Esophagus squamous epithelium (tissue), 5 donors: ENCODE results near the gene DENND5B. TPM values are rescaled to one million over a fixed set of nuclear protein-coding genes. Genes with fewer than 3 reads are reported as not detected.

Source experiments
- DNase-seq: peaks from one replicate; lab custom pipeline; 2025; lab: John Stamatoyannopoulos, UW
- H3K27ac ChIP-seq, 4 donors: fragments of 200-600 bp; sonication (generic); one replicate each; pipeline ENCODE4 v1.5.1; 2016 to 2019; ENCODE audit warnings: mild to moderate bottlenecking in 1 of 4
- H3K27me3 ChIP-seq, 4 donors: fragments of 200-600 bp; sonication (generic); 1 replicate in 3 of 4; 2 replicates in 1 of 4; pipeline versions ENCODE4 v1.5.1 to v1.6.0; 2017 to 2021; ENCODE audit warnings: antibody characterized with exemption in 1 of 4
- H3K36me3 ChIP-seq, 3 donors: fragments of 200-600 bp; sonication (generic); one replicate each; pipeline ENCODE4 v1.5.1; 2016 to 2019
- H3K4me1 ChIP-seq, 3 donors: fragments of 200-600 bp; sonication (generic); one replicate each; pipeline ENCODE4 v1.5.1; 2017 to 2019
- H3K4me3 ChIP-seq, 4 donors: fragments of 200-600 bp; sonication (generic); 1 replicate in 3 of 4; 2 replicates in 1 of 4; pipeline ENCODE4 v1.5.1; 2016 to 2019; ENCODE audit warnings: mild to moderate bottlenecking in 2 of 4, moderate library complexity in 1 of 4
- H3K9me3 ChIP-seq, 3 donors: fragments of 200-600 bp; sonication (generic); one replicate each; pipeline ENCODE4 v1.5.1; 2016 to 2019
- CTCF ChIP-seq, 6 experiments: fragments of 450-650 bp in 4 of 6; fragments of 200-600 bp in 2 of 6; sonication (generic) in 2 of 6; IDR thresholded peaks; one replicate each; pipeline ENCODE4 v1.5.1; 2016 to 2019; ENCODE audit warnings: antibody characterized with exemption in 6 of 6, mild to moderate bottlenecking in 4 of 6, moderate library complexity in 4 of 6
- POLR2A ChIP-seq, 4 donors: fragments of 450-650 bp; IDR thresholded peaks; one replicate each; pipeline ENCODE4 v1.6.1; 2017; ENCODE audit warnings: antibody characterized with exemption in 4 of 4, mild to moderate bottlenecking in 4 of 4, moderate library complexity in 3 of 4
- WGBS, 2 donors: methylation state at CpG; one replicate each; pipeline ENCODE4 v1.1.5; 2018; 5-methylcytosine and 5-hydroxymethylcytosine counted together
- intact Hi-C: fragments of 100-400 bp; cut with DNase I; formaldehyde crosslinking; loops from one replicate; pipeline ENCODE4 v1.15.0; 2022
- small RNA-seq, 4 donors: library from RNA; depleted of rRNA; stranded (forward); fragments of <200 nt; gene quantifications; one replicate each; pipeline ENCODE3, GENCODE V24; 2016
- total RNA-seq, 4 donors: library from RNA; depleted of rRNA; stranded (reverse); fragments of >200 nt; gene quantifications; one replicate each; pipeline ENCODE4 v1.1.0, GENCODE V29; 2016
- donor health status: DM: yes; HTN: yes; CAD: no.

DENND5B gene
- total RNA-seq, 4 donors from 2014 or later = 0.38 to 5.3 (median 1.5) TPM

- TF ChIP-seq CTCF (IDR thresholded peaks at IDR 0.05) (no peak), POLR2A (IDR thresholded peaks at IDR 0.05) (no peak)
- DNase-seq = no peak
- no peak overlapping the region for H3K4me3 ChIP-seq
- no peaks in the 10 kb centered on the region for H3K4me1 ChIP-seq
- H3K27ac ChIP-seq = no peak overlapping the region
- H3K27me3 ChIP-seq = no peaks in the 10 kb centered on the region
- H3K36me3 ChIP-seq = no peaks in the 10 kb centered on the region
- H3K9me3 ChIP-seq = no peaks in the 10 kb centered on the region
- intact Hi-C loops = no loop called here
- WGBS, 2 donors = 72 to 75% methylated on average over 10 of the region's 10 CpGs
These were observed 250.9 kb downstream of the DENND5B start for GRCh38 chr12:31339831-31340622.

- intact Hi-C loops = no loop called here
- WGBS, 2 donors = 80 to 84% methylated on average over 4 of the region's 4 CpGs
- Histone ChIP-seq H3K36me3 (no peaks in the 10 kb centered on the region), H3K4me3 (no peak overlapping the region), H3K9me3 (no peaks in the 10 kb centered on the region), H3K27ac (no peak overlapping the region), H3K4me1 (no peaks in the 10 kb centered on the region), H3K27me3 (no peaks in the 10 kb centered on the region)
- TF ChIP-seq POLR2A (IDR thresholded peaks at IDR 0.05) (no peak), CTCF (IDR thresholded peaks at IDR 0.05) (no peak)
- no peak for DNase-seq
These were observed 253.0 kb downstream of the DENND5B start for GRCh38 chr12:31337952-31338351.

Small RNA genes lying within 50 kb of the gene (small RNA-seq; reads per million reads assigned to genes)
- gene RF00019 (0 reads per million in 4 donors), gene RF00026 (0 reads per million in 4 donors), gene RNU5F-4P (0 reads per million in 4 donors), gene RNU6-618P (0 reads per million in 4 donors), gene RPL31P50 (0 reads per million in 4 donors)

Other genes with a start within 250 kb of the DENND5B start
- 1 to 10 TPM in 2 of 4 donors, under 1 TPM in 2; 0.53 to 1.9 (median 1.2) TPM for gene ETFBKMT, start 68.6 kb upstream of the DENND5B start, total RNA-seq
- gene AMN1, start 137.9 kb upstream of the DENND5B start, total RNA-seq = 1 to 10 TPM; 1.9 to 6.7 (median 5.7) TPM